GM12873 (cell line): ENCODE data around the gene RELN.

Experiments used
- CTCF ChIP-seq: IDR thresholded peaks from 2 replicates; pipeline ENCODE4 v1.5.1; 2012; ENCODE audit warnings: low read depth, mild to moderate bottlenecking, moderate library complexity, low read length, control low read depth; ENCODE audit not compliant: insufficient read depth; ENCODE audit errors: missing control alignments

The RELN gene

GRCh38 chr7:103569621-103570305 is 419.7 kb downstream of the RELN start:
- TF ChIP-seq CTCF = no peak

GRCh38 chr7:103564416-103564815 is 425.0 kb downstream of the RELN start:
- no peak for TF ChIP-seq CTCF

GRCh38 chr7:103560136-103560535 is 429.3 kb downstream of the RELN start:
- no peak for TF ChIP-seq CTCF

- TF ChIP-seq CTCF = no peak
Measured at GRCh38 chr7:103551016-103551415, 438.4 kb downstream of the RELN start.

- TF ChIP-seq CTCF = no peak
Measured at GRCh38 chr7:103549786-103550185, 439.7 kb downstream of the RELN start.

- TF ChIP-seq CTCF = no peak
Measured at GRCh38 chr7:103547451-103548284, 441.8 kb downstream of the RELN start.

- no peak for TF ChIP-seq CTCF
Measured at GRCh38 chr7:103542470-103542869, 447.0 kb downstream of the RELN start.
